Smooth muscle cell (in vitro differentiated cells): ENCODE results near the gene ARID2. TPM values are rescaled to one million over a fixed set of nuclear protein-coding genes. Genes with fewer than 3 reads are reported as not detected.
A peak's percentile ranks its signal among the peaks of the same experiment; 100 is the strongest.

Experiments used
- DNase-seq: peaks from one replicate; lab custom pipeline; 2025; ENCODE audit not compliant: unreplicated experiment; lab: John Stamatoyannopoulos, UW
- H2AFZ ChIP-seq: fragments of 200-600 bp; sonication (generic); 2 replicates; pipeline ENCODE4 v1.6.0; 2016; ENCODE audit warnings: antibody characterized with exemption, low read depth, mild to moderate bottlenecking
- H3F3A ChIP-seq: fragments of 200-600 bp; sonication (generic); 2 replicates; pipeline ENCODE4 v1.6.0; 2017; ENCODE audit warnings: antibody characterized with exemption, low read depth
- H3K27ac ChIP-seq: fragments of 200-600 bp; sonication (generic); 2 replicates; pipeline ENCODE4 v1.5.1; 2016; ENCODE audit warnings: low read depth, mild to moderate bottlenecking
- H3K27me3 ChIP-seq: fragments of 200-600 bp; sonication (generic); 2 replicates; pipeline ENCODE4 v1.6.1; 2016; ENCODE audit warnings: low read depth, mild to moderate bottlenecking
- H3K36me3 ChIP-seq: fragments of 200-600 bp; sonication (generic); 2 replicates; pipeline ENCODE4 v1.5.1; 2016; ENCODE audit warnings: low read depth
- H3K4me1 ChIP-seq: fragments of 200-600 bp; sonication (generic); 2 replicates; pipeline ENCODE4 v1.5.1; 2016; ENCODE audit warnings: low read depth
- H3K4me2 ChIP-seq: fragments of 200-600 bp; sonication (generic); 2 replicates; pipeline ENCODE4 v1.6.0; 2016; ENCODE audit warnings: mild to moderate bottlenecking
- H3K4me3 ChIP-seq: fragments of 200-600 bp; sonication (generic); 2 replicates; pipeline ENCODE4 v1.5.1; 2016; ENCODE audit warnings: mild to moderate bottlenecking
- H3K79me2 ChIP-seq: fragments of 200-600 bp; sonication (generic); 2 replicates; pipeline ENCODE4 v1.6.0; 2016; ENCODE audit warnings: low read depth, mild to moderate bottlenecking
- H3K9ac ChIP-seq: fragments of 200-600 bp; sonication (generic); 2 replicates; pipeline ENCODE4 v1.6.0; 2016; ENCODE audit warnings: low read depth
- H3K9me3 ChIP-seq: fragments of 200-600 bp; sonication (generic); replicated peaks from 2 replicates; pipeline ENCODE4 v1.5.1; 2016; ENCODE audit warnings: low read depth
- H4K20me1 ChIP-seq: fragments of 200-600 bp; sonication (generic); 2 replicates; pipeline ENCODE4 v1.6.0; 2016; ENCODE audit warnings: low read depth
- WGBS: methylation state at CpG from one replicate; pipeline ENCODE4 v1.1.7; 2016; ENCODE audit warnings: low lambda C conversion rate; 5-methylcytosine and 5-hydroxymethylcytosine counted together
- polyA plus RNA-seq: library from polyadenylated mRNA; unstranded; fragments of >200 nt; fragmentation: Nextera tagmentation; extraction: Ambion mirVana; gene quantifications from 2 replicates; pipeline ENCODE4 v1.2.1, GENCODE V29; 2016
- total RNA-seq: library from RNA; depleted of rRNA; stranded (reverse); fragments of >200 nt; gene quantifications from 2 replicates; pipeline ENCODE4 v1.2.3, GENCODE V29; 2014
- TF ChIP-seq, protein P1 (sequence below): fragments of 200-600 bp; sonication (generic); IDR thresholded peaks from 2 replicates; pipeline ENCODE4 v1.5.1; 2017; ENCODE audit warnings: borderline replicate concordance, mild to moderate bottlenecking, antibody characterized with exemption; ENCODE audit not compliant: insufficient read depth, poor library complexity, severe bottlenecking

Gene ARID2
- total and polyA plus RNA-seq, 2 experiments from 2014 or later = 9.9 to 36.2 TPM

DNA sequence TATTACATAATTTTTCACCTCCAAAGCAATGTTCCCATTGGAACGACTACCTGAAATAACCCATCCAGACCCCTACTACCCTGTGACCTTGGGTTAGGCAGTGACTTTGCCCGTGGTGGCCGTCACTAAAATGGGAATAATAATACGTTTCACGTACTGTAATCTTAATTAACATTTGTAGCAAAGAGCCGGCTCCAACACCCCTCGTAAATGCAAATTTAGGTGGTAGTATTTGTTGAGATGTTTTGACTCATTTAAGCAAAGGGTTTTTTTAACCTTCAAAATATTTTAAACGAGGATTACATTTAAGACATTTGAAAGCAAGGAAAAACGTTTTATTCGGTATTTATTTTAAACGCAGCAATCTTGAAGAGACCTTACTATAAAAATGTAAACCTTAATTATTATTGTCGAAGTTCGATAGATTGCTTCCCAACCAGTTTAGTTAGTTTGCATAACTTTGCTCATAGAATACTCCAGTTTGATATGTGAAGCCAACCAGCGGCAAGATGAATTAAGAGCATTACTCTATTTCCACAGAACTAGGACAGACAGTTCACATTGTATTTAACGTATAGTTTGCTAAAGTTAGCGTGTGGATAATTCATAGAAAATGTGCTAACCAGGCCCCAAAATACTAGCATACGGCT, 1.4 kb upstream of the ARID2 start:
- H3F3A ChIP-seq = peaks cover 21% of the 10 kb centered on the region
- TF ChIP-seq, protein P1, sequence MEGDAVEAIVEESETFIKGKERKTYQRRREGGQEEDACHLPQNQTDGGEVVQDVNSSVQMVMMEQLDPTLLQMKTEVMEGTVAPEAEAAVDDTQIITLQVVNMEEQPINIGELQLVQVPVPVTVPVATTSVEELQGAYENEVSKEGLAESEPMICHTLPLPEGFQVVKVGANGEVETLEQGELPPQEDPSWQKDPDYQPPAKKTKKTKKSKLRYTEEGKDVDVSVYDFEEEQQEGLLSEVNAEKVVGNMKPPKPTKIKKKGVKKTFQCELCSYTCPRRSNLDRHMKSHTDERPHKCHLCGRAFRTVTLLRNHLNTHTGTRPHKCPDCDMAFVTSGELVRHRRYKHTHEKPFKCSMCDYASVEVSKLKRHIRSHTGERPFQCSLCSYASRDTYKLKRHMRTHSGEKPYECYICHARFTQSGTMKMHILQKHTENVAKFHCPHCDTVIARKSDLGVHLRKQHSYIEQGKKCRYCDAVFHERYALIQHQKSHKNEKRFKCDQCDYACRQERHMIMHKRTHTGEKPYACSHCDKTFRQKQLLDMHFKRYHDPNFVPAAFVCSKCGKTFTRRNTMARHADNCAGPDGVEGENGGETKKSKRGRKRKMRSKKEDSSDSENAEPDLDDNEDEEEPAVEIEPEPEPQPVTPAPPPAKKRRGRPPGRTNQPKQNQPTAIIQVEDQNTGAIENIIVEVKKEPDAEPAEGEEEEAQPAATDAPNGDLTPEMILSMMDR = no peak

DNA sequence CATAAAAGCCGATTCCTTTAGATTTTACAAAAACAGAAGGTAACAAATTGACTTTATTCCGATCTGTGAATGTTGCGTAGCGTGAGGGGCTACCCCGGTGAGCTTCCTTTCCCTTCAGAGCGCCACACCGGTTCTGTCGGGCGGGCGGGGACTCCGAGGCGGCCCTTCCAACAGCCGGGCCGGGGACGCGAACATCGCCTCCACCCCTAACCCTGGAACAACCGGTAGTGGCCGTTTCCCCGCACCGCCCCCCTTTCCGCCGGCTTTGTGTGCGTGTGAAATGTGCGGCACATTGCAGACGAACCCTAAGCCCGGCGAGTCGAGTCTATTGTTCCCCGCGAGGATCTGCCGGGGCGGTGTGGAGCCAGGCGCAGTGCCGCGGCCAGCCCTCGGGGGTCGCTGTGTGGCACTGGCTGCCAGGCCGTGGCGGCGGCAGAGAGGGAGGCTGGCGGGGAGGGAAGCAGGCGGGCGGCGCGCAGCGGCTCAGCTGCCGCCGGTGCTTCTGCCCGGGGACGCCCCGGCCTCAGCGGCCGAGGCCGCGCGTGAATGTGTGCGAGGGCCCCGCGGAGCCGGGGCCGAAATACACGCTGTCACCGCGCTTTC, 775 bp upstream of the ARID2 start:
- H3K27me3 ChIP-seq = no peaks in the 10 kb centered on the region
- no peaks in the 10 kb centered on the region for H3K9me3 ChIP-seq
- 1% methylated on average over 40 of the region's 65 CpGs for WGBS
- H2AFZ ChIP-seq = peak overlapping the region; percentile 97
- no peaks in the 10 kb centered on the region for H3K36me3 ChIP-seq
- peak overlapping the region; percentile 93 for H3K27ac ChIP-seq
- peaks cover 43% of the 10 kb centered on the region for H3K4me1 ChIP-seq
- DNase-seq = peak; percentile 81
- peaks cover 29% of the 10 kb centered on the region for H4K20me1 ChIP-seq
- peak overlapping the region; percentile 95 for H3K9ac ChIP-seq
- peak overlapping the region; percentile 85 for H3K4me2 ChIP-seq
- TF ChIP-seq, protein P1 = peak; percentile 89
- H3K4me3 ChIP-seq = peak overlapping the region; percentile 87
- peaks cover 57% of the 10 kb centered on the region for H3K79me2 ChIP-seq
- H3F3A ChIP-seq = peaks cover 21% of the 10 kb centered on the region

More for the DNA sequence above, 1.4 kb upstream of the ARID2 start:
- H3K4me3 ChIP-seq = peak overlapping the region; percentile 87
- H3K27me3 ChIP-seq = no peaks in the 10 kb centered on the region
- peak overlapping the region; percentile 97 for H2AFZ ChIP-seq
- H3K79me2 ChIP-seq = peaks cover 57% of the 10 kb centered on the region
- H3K27ac ChIP-seq = peak overlapping the region; percentile 93
- DNase-seq = no peak
- peak overlapping the region; percentile 85 for H3K4me2 ChIP-seq
- under 1% methylated on average over 17 of the region's 17 CpGs for WGBS
- H3K9me3 ChIP-seq = no peaks in the 10 kb centered on the region
- peaks cover 38% of the 10 kb centered on the region for H3K4me1 ChIP-seq
- no peaks in the 10 kb centered on the region for H3K36me3 ChIP-seq
- H4K20me1 ChIP-seq = peaks cover 33% of the 10 kb centered on the region
- H3K9ac ChIP-seq = peak overlapping the region; percentile 95

DNA sequence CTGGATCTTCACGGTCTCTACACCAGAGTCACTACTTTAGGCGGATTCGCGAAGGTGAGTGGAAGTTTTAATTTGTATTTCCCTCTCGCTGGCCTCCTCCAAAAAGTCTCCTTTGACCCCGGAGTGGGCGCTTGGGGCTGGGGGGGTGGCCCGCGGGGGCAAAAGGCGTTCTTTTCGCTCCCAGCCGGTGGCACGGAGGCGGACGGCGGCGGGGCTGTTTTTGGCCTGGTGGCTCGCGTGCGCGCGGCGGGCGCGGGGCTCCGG, 510 bp downstream of the ARID2 start:
- H3K4me1 ChIP-seq = peaks cover 31% of the 10 kb centered on the region
- no peak for DNase-seq
- H4K20me1 ChIP-seq = peaks cover 17% of the 10 kb centered on the region
- peaks cover 21% of the 10 kb centered on the region for H3F3A ChIP-seq
- H2AFZ ChIP-seq = peak overlapping the region; percentile 97
- no peaks in the 10 kb centered on the region for H3K36me3 ChIP-seq
- no peaks in the 10 kb centered on the region for H3K27me3 ChIP-seq
- H3K79me2 ChIP-seq = peaks cover 57% of the 10 kb centered on the region
- H3K27ac ChIP-seq = peak overlapping the region; percentile 93
- H3K4me3 ChIP-seq = peak overlapping the region; percentile 87
- peak overlapping the region; percentile 95 for H3K9ac ChIP-seq
- H3K9me3 ChIP-seq = no peaks in the 10 kb centered on the region
- TF ChIP-seq, protein P1 = no peak
- WGBS = under 1% methylated on average over 14 of the region's 26 CpGs
- H3K4me2 ChIP-seq = peak overlapping the region; percentile 85
